PFSK-1 (cell line): Measurements from ENCODE around the gene TFPI.

Experiments
- FOXP2 ChIP-seq: optimal IDR thresholded peaks from 2 replicates; pipeline ENCODE3; 2011; ENCODE audit warnings: borderline replicate concordance, control low read depth, inconsistent platforms; ENCODE audit not compliant: insufficient read depth; ENCODE audit errors: extremely low read length, extremely low read depth
- POLR2AphosphoS5 ChIP-seq: IDR thresholded peaks from 2 replicates; pipeline ENCODE4 v1.6.1; 2012; ENCODE audit warnings: low read depth, mild to moderate bottlenecking, control low read depth, low read length, moderate library complexity
- SIN3A ChIP-seq: IDR thresholded peaks from 2 replicates; pipeline ENCODE4 v1.6.1; 2012; ENCODE audit warnings: mild to moderate bottlenecking, low read length, moderate library complexity, borderline replicate concordance; ENCODE audit not compliant: insufficient read depth
- TAF1 ChIP-seq: IDR thresholded peaks from 2 replicates; pipeline ENCODE4 v1.6.1; 2012; ENCODE audit warnings: low read length, control low read depth, borderline replicate concordance; ENCODE audit not compliant: insufficient read depth
- TF ChIP-seq, protein P1 (sequence below), 2 experiments: IDR thresholded peaks; 2 replicates each; pipeline versions ENCODE4 v1.6.1 to v1.8.0; 2011 to 2012; ENCODE audit warnings: low read depth in 2 of 2, low read length in 2 of 2, control low read depth in 1 of 2, inconsistent platforms in 1 of 2, mild to moderate bottlenecking in 1 of 2, moderate library complexity in 1 of 2; ENCODE audit not compliant: insufficient read depth in 1 of 2

Gene TFPI

DNA sequence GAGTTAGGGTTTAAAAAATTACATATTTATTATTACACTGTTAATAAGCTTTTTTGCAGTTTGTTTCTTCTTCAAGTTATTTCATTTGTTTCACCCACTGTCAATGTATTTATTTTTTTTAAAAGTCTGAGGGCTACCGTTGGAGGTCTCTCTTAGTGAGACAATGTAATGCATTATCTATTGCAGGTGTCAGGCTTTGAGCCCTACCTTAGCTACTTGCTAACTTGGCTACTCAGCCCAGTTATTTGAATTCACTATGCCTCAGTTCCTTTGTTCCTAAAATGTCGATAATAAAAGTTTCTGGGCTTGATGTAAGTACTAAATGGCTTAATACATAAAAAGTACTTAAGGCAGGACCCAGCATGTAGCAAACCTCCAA is 458 bp upstream of the TFPI start:
- TF ChIP-seq POLR2AphosphoS5 (no peak), TAF1 (no peak), FOXP2 (no peak), SIN3A (no peak)
- TF ChIP-seq, protein P1, sequence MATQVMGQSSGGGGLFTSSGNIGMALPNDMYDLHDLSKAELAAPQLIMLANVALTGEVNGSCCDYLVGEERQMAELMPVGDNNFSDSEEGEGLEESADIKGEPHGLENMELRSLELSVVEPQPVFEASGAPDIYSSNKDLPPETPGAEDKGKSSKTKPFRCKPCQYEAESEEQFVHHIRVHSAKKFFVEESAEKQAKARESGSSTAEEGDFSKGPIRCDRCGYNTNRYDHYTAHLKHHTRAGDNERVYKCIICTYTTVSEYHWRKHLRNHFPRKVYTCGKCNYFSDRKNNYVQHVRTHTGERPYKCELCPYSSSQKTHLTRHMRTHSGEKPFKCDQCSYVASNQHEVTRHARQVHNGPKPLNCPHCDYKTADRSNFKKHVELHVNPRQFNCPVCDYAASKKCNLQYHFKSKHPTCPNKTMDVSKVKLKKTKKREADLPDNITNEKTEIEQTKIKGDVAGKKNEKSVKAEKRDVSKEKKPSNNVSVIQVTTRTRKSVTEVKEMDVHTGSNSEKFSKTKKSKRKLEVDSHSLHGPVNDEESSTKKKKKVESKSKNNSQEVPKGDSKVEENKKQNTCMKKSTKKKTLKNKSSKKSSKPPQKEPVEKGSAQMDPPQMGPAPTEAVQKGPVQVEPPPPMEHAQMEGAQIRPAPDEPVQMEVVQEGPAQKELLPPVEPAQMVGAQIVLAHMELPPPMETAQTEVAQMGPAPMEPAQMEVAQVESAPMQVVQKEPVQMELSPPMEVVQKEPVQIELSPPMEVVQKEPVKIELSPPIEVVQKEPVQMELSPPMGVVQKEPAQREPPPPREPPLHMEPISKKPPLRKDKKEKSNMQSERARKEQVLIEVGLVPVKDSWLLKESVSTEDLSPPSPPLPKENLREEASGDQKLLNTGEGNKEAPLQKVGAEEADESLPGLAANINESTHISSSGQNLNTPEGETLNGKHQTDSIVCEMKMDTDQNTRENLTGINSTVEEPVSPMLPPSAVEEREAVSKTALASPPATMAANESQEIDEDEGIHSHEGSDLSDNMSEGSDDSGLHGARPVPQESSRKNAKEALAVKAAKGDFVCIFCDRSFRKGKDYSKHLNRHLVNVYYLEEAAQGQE (IDR thresholded peaks at IDR 0.05; ENCODE audit: insufficient read depth in 1 of 2, low read depth in 2 of 2, low read length in 2 of 2) = no peak

DNA sequence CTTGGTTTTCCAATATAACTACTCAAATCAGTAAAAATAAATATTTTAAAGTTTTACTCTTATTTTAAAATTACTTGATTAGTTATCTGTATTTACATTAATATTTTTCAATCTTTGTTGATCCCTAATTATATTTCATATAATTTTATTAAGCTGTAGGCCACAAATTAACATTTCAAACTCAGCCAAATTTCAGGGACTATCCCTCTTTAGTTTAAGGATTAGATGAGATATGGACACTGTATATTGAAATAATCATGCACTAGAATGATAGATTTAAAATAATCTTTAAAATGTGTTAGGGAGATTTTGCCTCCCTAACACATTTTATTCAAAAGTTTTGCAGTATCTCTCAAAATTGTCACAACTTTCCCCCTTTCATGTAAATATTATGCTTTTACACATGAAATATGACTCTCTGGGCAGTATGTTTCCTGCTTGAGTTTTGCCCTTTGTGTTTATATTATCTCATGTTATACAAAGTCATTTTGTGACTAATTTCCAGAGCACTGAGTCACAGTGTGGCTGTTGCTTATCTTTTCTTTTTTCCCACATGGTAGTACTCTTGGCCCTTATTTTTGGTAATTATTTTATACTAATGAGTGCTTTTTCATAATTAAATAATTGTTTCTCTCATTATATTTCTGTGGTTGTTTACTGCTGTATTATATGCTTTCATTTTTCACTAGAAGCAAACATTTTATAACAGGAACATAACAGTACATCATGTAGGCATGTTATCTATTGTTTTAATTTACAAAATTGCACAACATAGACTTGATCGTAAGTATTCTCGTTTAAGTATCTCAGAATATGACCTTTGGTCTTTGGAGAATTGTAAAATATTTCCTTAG is 1.2 kb downstream of the TFPI start:
- TF ChIP-seq POLR2AphosphoS5 = no peak
- TF ChIP-seq TAF1 = no peak
- TF ChIP-seq, protein P1 (IDR thresholded peaks at IDR 0.05; ENCODE audit: insufficient read depth in 1 of 2, low read depth in 2 of 2, low read length in 2 of 2) = no peak
- no peak for TF ChIP-seq FOXP2
- no peak for TF ChIP-seq SIN3A

- TF ChIP-seq TAF1 (no peak), SIN3A (no peak), FOXP2 (no peak)
- TF ChIP-seq, protein P1 (IDR thresholded peaks at IDR 0.05; ENCODE audit: insufficient read depth in 1 of 2, low read depth in 2 of 2, low read length in 2 of 2) = no peak
Measured at GRCh38 chr2:187552381-187552780, 1.9 kb downstream of the TFPI start.

- no peak for TF ChIP-seq SIN3A
- TF ChIP-seq POLR2AphosphoS5 = no peak
- no peak for TF ChIP-seq FOXP2
- TF ChIP-seq, protein P1 (IDR thresholded peaks at IDR 0.05; ENCODE audit: insufficient read depth in 1 of 2, low read depth in 2 of 2, low read length in 2 of 2) = no peak
- no peak for TF ChIP-seq TAF1
Measured at GRCh38 chr2:187550857-187551256, 3.4 kb downstream of the TFPI start.

DNA sequence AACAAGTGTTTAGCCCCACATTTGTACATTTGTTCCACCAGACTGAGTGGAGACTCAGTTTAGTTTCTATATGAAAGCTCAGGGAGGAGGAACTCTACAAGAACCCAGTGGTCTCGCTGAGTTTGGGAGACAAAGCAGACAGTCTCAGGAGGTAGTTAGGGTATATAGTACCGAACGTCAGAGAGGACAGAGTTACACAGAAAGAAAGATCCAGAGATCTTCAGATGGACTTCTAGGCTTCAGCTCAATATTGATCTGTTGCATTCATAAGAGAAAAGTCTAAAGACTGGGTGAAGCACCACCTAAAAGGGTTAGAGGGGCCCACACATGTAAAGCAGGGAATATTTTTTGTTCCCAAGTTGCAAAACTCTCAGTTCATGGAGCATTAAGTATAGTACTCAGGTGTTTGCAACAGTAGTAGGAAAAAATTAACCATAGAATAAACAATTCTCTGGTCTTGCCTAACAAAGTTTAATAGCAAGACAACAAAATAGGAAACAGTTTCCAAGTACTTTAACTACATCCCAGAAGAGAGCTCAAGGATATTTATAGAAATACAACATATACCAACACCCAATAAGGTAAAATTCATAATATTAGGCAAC is 4.2 kb downstream of the TFPI start:
- no peak for TF ChIP-seq POLR2AphosphoS5
- TF ChIP-seq, protein P1 (IDR thresholded peaks at IDR 0.05; ENCODE audit: insufficient read depth in 1 of 2, low read depth in 2 of 2, low read length in 2 of 2) = no peak
- no peak for TF ChIP-seq TAF1
- TF ChIP-seq FOXP2 = no peak
- no peak for TF ChIP-seq SIN3A
